Inflammatory macrophage treated with lipopolysaccharide for 4 hours (primary cell): Measurements from ENCODE around the gene RFTN1.

Experiments used
- DNase-seq: peaks from one replicate; pipeline ENCODE4 v3.0.0-alpha.2; 2020

RFTN1 gene

GRCh38 chr3:16400106-16400931, 113.2 kb downstream of the RFTN1 start:
- DNase-seq: no peak

- peak; percentile 83 for DNase-seq
Observed at GRCh38 chr3:16399473-16399872, 114.0 kb downstream of the RFTN1 start.

GRCh38 chr3:16398648-16399047, 114.9 kb downstream of the RFTN1 start:
- DNase-seq: peak; percentile 44

- DNase-seq: no peak
Observed at GRCh38 chr3:16396202-16396601, 117.3 kb downstream of the RFTN1 start.

GRCh38 chr3:16395212-16395611, 118.3 kb downstream of the RFTN1 start:
- no peak for DNase-seq

- no peak for DNase-seq
Observed at GRCh38 chr3:16394639-16395038, 118.9 kb downstream of the RFTN1 start.

GRCh38 chr3:16392717-16393116, 120.8 kb downstream of the RFTN1 start:
- DNase-seq: no peak

GRCh38 chr3:16392065-16392464, 121.4 kb downstream of the RFTN1 start:
- no peak for DNase-seq

GRCh38 chr3:16390581-16390980, 122.9 kb downstream of the RFTN1 start:
- no peak for DNase-seq

GRCh38 chr3:16388850-16389441, 124.6 kb downstream of the RFTN1 start:
- DNase-seq: no peak

GRCh38 chr3:16386561-16386960, 126.9 kb downstream of the RFTN1 start:
- peak; percentile 46 for DNase-seq

GRCh38 chr3:16385151-16385550, 128.3 kb downstream of the RFTN1 start:
- no peak for DNase-seq

- no peak for DNase-seq
Observed at GRCh38 chr3:16383864-16384263, 129.6 kb downstream of the RFTN1 start.

- DNase-seq: peak; percentile 47
Observed at GRCh38 chr3:16382845-16383244, 130.7 kb downstream of the RFTN1 start.

- no peak for DNase-seq
Observed at GRCh38 chr3:16381426-16381825, 132.1 kb downstream of the RFTN1 start.

GRCh38 chr3:16380421-16380820, 133.1 kb downstream of the RFTN1 start:
- no peak for DNase-seq

GRCh38 chr3:16379838-16380237, 133.7 kb downstream of the RFTN1 start:
- DNase-seq: no peak

GRCh38 chr3:16378920-16379319, 134.6 kb downstream of the RFTN1 start:
- DNase-seq: peak; percentile 85

GRCh38 chr3:16378415-16378814, 135.1 kb downstream of the RFTN1 start:
- DNase-seq: no peak

- DNase-seq: no peak
Observed at GRCh38 chr3:16377847-16378302, 135.6 kb downstream of the RFTN1 start.

- DNase-seq: no peak
Observed at GRCh38 chr3:16377196-16377595, 136.3 kb downstream of the RFTN1 start.

- DNase-seq: no peak
Observed at GRCh38 chr3:16375891-16376290, 137.6 kb downstream of the RFTN1 start.

GRCh38 chr3:16374935-16375245, 138.6 kb downstream of the RFTN1 start:
- DNase-seq: no peak

GRCh38 chr3:16374047-16374934, 139.2 kb downstream of the RFTN1 start:
- DNase-seq: no peak
